Bronchial epithelial cell (primary cell): ENCODE results near the gene CR1L. TPM values are rescaled to one million over a fixed set of nuclear protein-coding genes. Genes with fewer than 3 reads are reported as not detected.
"Not testable (repeated sequence)": the region's sequence is repeated elsewhere in the genome, so short reads cannot be mapped to it uniquely, and the experiment has no call there.

ENCODE experiments used
- DNase-seq: peaks from one replicate; pipeline ENCODE4 v3.0.0-alpha.2; 2010; ENCODE audit warnings: low read depth
- FAIRE-seq: peaks from 2 replicates; lab custom pipeline; 2011; peaks lifted over from hg19 to GRCh38; lab: Jason Lieb, UNC
- H3K27me3 ChIP-seq: 2 replicates; pipeline ENCODE4 v1.5.1; 2011; ENCODE audit warnings: low read length; ENCODE audit not compliant: control insufficient read depth, insufficient read depth
- H3K36me3 ChIP-seq: 2 replicates; pipeline ENCODE4 v1.5.1; 2011; ENCODE audit warnings: low read length; ENCODE audit not compliant: control insufficient read depth, insufficient read depth
- H3K4me3 ChIP-seq: 2 replicates; pipeline ENCODE4 v1.5.1; 2011; ENCODE audit warnings: mild to moderate bottlenecking, low read depth, low read length, control low read depth
- total RNA-seq: library from RNA; depleted of rRNA; stranded (reverse); fragments of >200 nt; gene quantifications from 2 replicates; pipeline ENCODE4 v1.2.1, GENCODE V29; 2014
- TF ChIP-seq, protein P1 (sequence below): IDR thresholded peaks from 2 replicates; pipeline ENCODE4 v1.5.1; 2011; ENCODE audit warnings: mild to moderate bottlenecking, moderate library complexity, low read length, control low read depth, inconsistent platforms; ENCODE audit not compliant: insufficient read depth, severe bottlenecking

CR1L gene
- total RNA-seq, 1 donor from 2014 or later = not detected

DNA sequence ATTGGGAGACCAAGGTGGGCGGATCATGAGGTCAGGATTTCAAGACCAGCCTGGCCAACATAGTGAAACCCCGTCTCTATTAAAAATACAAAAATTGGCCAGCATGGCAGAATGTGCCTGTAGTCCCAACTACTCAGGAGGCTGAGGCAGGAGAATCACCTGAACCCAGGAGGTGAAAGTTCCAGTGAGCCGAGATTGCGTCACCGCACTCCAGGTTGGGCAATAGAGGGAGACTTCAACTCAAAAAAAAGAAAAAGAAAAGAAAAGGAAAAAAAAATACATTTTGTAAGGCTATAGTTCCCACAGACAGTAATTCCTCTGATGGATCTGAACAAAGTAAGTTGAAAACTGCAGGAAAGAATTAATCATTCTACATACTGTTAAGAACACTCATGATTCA is 58.8 kb downstream of the CR1L start:
- no peak overlapping the region for H3K4me3 ChIP-seq
- H3K36me3 ChIP-seq = no peaks in the 10 kb centered on the region
- TF ChIP-seq, protein P1, sequence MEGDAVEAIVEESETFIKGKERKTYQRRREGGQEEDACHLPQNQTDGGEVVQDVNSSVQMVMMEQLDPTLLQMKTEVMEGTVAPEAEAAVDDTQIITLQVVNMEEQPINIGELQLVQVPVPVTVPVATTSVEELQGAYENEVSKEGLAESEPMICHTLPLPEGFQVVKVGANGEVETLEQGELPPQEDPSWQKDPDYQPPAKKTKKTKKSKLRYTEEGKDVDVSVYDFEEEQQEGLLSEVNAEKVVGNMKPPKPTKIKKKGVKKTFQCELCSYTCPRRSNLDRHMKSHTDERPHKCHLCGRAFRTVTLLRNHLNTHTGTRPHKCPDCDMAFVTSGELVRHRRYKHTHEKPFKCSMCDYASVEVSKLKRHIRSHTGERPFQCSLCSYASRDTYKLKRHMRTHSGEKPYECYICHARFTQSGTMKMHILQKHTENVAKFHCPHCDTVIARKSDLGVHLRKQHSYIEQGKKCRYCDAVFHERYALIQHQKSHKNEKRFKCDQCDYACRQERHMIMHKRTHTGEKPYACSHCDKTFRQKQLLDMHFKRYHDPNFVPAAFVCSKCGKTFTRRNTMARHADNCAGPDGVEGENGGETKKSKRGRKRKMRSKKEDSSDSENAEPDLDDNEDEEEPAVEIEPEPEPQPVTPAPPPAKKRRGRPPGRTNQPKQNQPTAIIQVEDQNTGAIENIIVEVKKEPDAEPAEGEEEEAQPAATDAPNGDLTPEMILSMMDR = no peak
- FAIRE-seq (no peak), DNase-seq (no peak)
- no peaks in the 10 kb centered on the region for H3K27me3 ChIP-seq

DNA sequence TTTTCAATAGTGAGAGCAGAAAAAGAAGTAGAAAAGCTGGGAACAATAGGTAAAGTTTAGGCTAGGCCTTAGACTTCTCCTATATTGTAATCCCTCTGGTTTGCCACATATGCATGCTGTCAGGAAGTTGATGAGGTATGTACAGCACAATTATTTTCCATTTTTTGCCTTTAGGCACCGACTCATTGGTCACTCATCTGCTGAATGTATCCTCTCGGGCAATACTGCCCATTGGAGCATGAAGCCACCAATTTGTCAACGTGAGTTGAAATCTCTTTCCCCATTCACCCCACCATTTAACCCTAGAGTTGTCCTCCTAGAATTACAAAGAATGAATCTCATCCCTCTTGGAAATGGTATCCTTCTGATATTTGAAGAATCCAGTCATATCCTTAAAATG is 63.1 kb downstream of the CR1L start:
- not testable (repeated sequence) for FAIRE-seq

DNA sequence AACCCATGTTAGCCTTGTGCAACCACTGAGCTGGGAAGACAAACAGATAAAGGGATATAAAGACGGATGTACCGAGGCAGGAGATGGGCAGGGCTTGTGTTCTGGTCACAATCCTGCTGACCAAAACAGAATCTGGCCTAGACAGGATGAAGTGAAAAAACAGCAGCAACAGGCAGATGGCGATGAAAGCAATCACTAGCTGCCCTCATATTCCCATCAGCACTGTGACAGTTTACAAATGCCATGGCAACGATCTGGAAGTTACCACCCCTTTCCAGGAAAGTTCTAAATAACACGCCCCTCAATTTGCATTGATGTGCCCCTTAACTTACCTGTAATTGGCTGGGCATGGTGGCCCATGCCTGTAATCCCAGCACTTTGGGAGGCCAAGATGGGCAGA is 66.4 kb downstream of the CR1L start:
- TF ChIP-seq, protein P1 = no peak
- Histone ChIP-seq H3K36me3 (no peaks in the 10 kb centered on the region), H3K4me3 (no peak overlapping the region), H3K27me3 (no peaks in the 10 kb centered on the region)
- DNase-seq = peak; percentile 17
- FAIRE-seq = no peak

More for the DNA sequence above, 63.1 kb downstream of the CR1L start:
- not testable (repeated sequence) for H3K27me3 ChIP-seq, H3K4me3 ChIP-seq, H3K36me3 ChIP-seq
- peak; percentile 49 for DNase-seq

DNA sequence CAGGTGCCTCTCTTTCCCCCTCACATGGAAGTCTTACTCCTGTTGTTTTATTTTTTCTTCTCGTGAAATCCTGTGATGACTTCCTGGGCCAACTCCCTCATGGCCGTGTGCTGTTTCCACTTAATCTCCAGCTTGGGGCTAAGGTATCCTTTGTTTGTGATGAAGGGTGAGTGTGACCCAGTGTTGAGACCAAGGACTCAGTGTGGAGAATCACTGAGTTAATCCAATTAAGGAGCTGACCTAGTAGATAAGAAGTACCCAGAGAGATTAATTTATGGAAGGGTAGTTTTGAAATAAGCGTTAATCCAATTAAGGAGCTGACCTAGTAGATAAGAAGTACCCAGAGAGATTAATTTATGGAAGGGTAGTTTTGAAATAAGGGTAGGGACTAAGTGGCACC is 67.8 kb downstream of the CR1L start:
- not testable (repeated sequence) for DNase-seq, H3K36me3 ChIP-seq, H3K4me3 ChIP-seq, FAIRE-seq, H3K27me3 ChIP-seq

DNA sequence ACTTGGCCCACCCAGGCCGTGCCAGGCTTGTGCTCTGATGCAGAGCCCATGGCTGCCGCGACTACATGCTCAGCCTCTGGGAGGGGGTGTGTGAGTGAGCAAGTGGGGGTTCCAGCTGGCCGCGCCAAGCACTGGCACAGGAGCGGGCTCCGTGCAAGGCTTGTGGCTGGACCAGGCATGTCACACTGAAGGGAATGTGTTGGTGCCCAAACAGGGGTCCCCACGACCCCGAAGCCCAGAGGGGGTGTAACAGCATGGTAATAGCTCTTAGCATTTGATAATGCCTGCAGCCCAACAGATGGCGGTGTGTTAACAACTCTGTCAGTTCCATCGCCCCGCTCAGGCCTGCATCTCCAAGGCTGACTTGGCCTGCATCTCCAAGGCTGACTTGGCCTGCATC is 68.6 kb downstream of the CR1L start:
- Histone ChIP-seq H3K27me3 (no peaks in the 10 kb centered on the region), H3K36me3 (no peaks in the 10 kb centered on the region), H3K4me3 (no peak overlapping the region)
- FAIRE-seq (no peak), DNase-seq (no peak)
- TF ChIP-seq, protein P1 = no peak

DNA sequence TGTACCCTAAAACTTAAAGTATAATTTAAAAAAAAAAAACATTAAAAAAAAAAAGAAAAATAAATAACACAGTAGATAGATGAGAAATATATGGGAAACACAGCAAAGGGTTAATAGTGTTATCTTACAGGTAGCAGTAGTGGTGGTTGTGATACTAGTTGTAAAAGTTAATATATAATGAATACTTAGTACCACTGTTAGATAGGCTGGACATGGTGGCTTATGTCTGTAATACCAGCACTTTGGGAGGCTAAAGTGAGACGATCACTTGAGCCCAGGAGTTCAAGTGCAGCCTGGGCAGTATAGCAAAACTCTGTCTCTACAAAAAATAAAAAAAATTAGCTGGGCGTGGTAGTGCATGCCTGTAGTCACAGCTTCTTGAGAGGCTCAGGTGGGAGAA is 74.3 kb downstream of the CR1L start:
- Histone ChIP-seq H3K36me3 (no peaks in the 10 kb centered on the region), H3K27me3 (no peaks in the 10 kb centered on the region), H3K4me3 (no peak overlapping the region)
- no peak for DNase-seq
- TF ChIP-seq, protein P1 = no peak
- no peak for FAIRE-seq

DNA sequence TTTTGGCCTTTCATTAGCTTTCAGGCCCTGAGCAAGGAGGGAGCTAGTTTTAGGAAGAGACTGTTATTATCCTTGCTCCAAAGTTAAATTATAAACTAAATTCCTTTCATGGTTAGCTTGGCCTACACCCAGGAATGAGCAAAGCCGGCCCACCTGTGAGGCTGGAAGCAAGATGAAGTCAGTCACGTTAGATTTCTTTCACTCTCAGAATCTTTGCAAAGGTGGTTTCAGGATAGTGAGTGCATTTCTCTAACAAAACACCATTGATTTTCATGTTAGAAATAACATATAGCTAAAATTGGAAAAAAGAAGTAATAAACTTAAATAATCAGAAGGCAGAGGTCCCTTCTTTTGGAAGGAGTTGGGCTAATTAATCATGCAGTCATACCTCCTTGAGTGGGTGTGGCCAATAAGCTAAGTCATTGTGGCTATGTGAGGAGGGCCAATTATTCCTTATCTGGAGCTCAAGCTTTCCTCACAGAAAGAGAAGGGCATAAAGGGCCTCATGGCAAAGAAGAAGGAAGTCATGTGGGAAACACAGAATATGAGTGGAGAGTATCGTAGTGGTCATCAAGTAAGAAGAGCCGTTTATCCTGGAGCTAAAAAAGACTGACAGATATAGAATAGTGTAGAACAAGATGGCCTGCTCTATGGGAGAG is 83.4 kb downstream of the CR1L start:
- not testable (repeated sequence) for FAIRE-seq, H3K4me3 ChIP-seq, DNase-seq, H3K27me3 ChIP-seq, H3K36me3 ChIP-seq

DNA sequence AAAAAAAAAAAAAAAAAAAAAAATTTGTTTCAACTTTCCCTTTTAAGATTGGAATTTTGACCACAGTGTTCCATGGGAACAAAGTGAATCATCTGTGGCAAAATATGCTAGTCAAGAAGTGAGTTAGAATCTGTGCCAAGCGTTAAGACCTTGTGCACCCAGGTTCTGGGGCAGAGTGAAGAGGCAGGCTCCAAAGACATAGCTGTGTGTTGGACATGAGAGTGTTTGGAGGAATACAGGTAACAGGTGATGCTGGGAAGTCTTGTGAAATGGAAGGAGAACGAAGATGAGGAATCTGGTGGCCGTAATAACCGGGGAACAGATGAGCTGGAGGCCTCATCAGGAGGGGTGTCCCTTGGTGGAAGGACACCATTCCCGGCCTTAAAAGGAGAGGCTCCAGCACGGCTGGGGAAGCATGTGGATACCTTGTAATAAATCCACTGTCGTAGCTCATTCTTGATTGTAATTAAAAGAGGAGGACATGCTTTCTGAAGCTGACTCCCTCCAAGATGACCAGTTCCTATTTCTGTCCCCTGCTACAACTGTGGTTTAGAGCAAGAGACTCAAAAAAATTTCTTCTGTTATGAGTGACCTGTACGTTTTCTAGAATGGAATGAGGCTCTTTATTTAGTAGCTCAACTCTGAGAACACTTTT is 92.7 kb downstream of the CR1L start:
- H3K27me3 ChIP-seq, DNase-seq, H3K36me3 ChIP-seq, H3K4me3 ChIP-seq, FAIRE-seq: not testable (repeated sequence)

DNA sequence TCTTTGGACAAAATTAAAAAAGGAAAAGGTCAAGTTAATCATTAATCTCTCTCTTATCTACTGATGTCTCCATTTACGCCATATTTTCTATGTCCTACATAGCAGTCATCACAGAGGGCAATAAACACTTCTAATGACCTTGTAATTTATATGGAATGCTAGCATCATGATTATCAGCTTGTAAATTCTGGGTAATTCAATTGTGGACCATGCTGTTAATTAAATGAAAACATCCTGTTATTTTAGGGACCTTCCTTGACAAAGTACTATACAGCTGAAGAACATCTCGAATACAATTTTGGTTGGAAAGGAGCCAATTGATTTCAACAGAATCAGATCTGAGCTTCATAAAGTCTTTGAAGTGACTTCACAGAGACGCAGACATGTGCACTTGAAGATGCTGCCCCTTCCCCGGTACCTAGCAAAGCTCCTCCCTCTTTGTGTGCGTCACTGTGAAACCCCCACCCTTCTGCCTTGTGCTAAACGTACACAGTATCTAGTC is 93.3 kb downstream of the CR1L start:
- H3K4me3 ChIP-seq, H3K27me3 ChIP-seq, DNase-seq, FAIRE-seq, H3K36me3 ChIP-seq: not testable (repeated sequence)
